ENCODE results near the gene TTC32.

Gene TTC32

GRCh38 chr2:19848029-19848750 lies 53.6 kb downstream of the TTC32 start:
- FAIRE-seq = no peak

- FAIRE-seq = no peak
Observed at GRCh38 chr2:19847486-19847885, 54.3 kb downstream of the TTC32 start.

Data from TTC549 (cell line).